ENCODE measurements around the gene TH. TPM values are rescaled to one million over a fixed set of nuclear protein-coding genes. Genes with fewer than 3 reads are reported as not detected.

TH gene
- total RNA-seq, 1 experiment from 2014 or later: not detected

- Histone ChIP-seq H3K36me3 (ENCODE audit: control insufficient read depth, insufficient read depth, low read length) (peaks cover 3% of the 10 kb centered on the region; the same call in 1 of the 2 replicates), H3K9me3 (ENCODE audit: control insufficient read depth, insufficient read depth, low read depth, low read length) (no peaks in the 10 kb centered on the region), H3K4me3 (ENCODE audit: low read depth in 2 of 2, low read length in 2 of 2) (peak overlapping the region in 1 of 2 experiments; percentile 4; a peak in 1 of 4 replicates), H3K27ac (ENCODE audit: low read length) (no peak overlapping the region), H3K27me3 (ENCODE audit: control insufficient read depth, insufficient read depth, low read length) (peaks cover 57% of the 10 kb centered on the region), H3K4me1 (ENCODE audit: control insufficient read depth, insufficient read depth, low read length) (peaks cover 11% of the 10 kb centered on the region)
- ATAC-seq (no peak), DNase-seq (ENCODE audit: low read depth, low spot score) (no peak)
- ChIA-PET POLR2A (interaction anchor here (0.7 kb wide), 1 partner anchor 109 kb away, joined by 5 read pairs; no protein-coding TSS in a partner anchor), CTCF (interaction anchor here (0.8 to 1.1 kb wide), 4 partner anchors 8 to 161 kb away, joined by 3 to 4 read pairs (median 3); no protein-coding TSS in a partner anchor)
- intact Hi-C loops (cut with micrococcal nuclease; ENCODE audit: unreplicated experiment): no loop called here
- BruUV-seq (replicated peaks): no TSS peak
- TF ChIP-seq CTCF (IDR thresholded peaks at IDR 0.05) (peak; percentile 68), TCF7L2 (IDR thresholded peaks at IDR 0.05; ENCODE audit: low read depth, low read length) (no peak), SIN3A (IDR thresholded peaks at IDR 0.05; ENCODE audit: borderline replicate concordance, insufficient read depth, low read depth, low read length) (no peak), REST (IDR thresholded peaks at IDR 0.05; ENCODE audit: insufficient read depth in 1 of 2, low read depth in 2 of 2, low read length in 1 of 2) (no peak)
- in situ Hi-C loops (cut with HindIII; ENCODE audit: low pct_unique_long_range_greater_than_20kb, low sequenced_read_pairs): loop anchor here (10.0 kb wide), 1 partner anchor 49 kb away; no protein-coding TSS in a partner anchor
These were observed 27.6 kb downstream of the TH start for GRCh38 chr11:2143799-2144543.

GRCh38 chr11:2143477-2143798, 28.2 kb downstream of the TH start:
- in situ Hi-C loops (cut with HindIII; ENCODE audit: low pct_unique_long_range_greater_than_20kb, low sequenced_read_pairs): loop anchor here (10.0 kb wide), 1 partner anchor 49 kb away; no protein-coding TSS in a partner anchor
- 0 out of 4 replicates have a peak overlapping the region, but pooled peaks of 1 of the 2 experiments have one; percentile 4 for H3K4me3 ChIP-seq (ENCODE audit: low read depth in 2 of 2, low read length in 2 of 2)
- peaks cover 11% of the 10 kb centered on the region for H3K4me1 ChIP-seq (ENCODE audit: control insufficient read depth, insufficient read depth, low read length)
- ATAC-seq (no peak), DNase-seq (ENCODE audit: low read depth, low spot score) (no peak)
- POLR2A ChIA-PET: interaction anchor here (0.7 kb wide), 1 partner anchor 109 kb away, joined by 5 read pairs; no protein-coding TSS in a partner anchor
- TF ChIP-seq CTCF (IDR thresholded peaks at IDR 0.05) (no peak), TCF7L2 (IDR thresholded peaks at IDR 0.05; ENCODE audit: low read depth, low read length) (no peak), SIN3A (IDR thresholded peaks at IDR 0.05; ENCODE audit: borderline replicate concordance, insufficient read depth, low read depth, low read length) (no peak), REST (IDR thresholded peaks at IDR 0.05; ENCODE audit: insufficient read depth in 1 of 2, low read depth in 2 of 2, low read length in 1 of 2) (no peak), POLR2AphosphoS5 (IDR thresholded peaks at IDR 0.05; ENCODE audit: low read depth, low read length) (no peak)
- peaks cover 3% of the 10 kb centered on the region; the same call in 1 of the 2 replicates for H3K36me3 ChIP-seq (ENCODE audit: control insufficient read depth, insufficient read depth, low read length)
- no TSS peak for BruUV-seq (replicated peaks)
- CTCF ChIA-PET: interaction anchor here (0.8 to 1.1 kb wide), 3 partner anchors 9 to 107 kb away, joined by 3 to 4 read pairs (median 3); no protein-coding TSS in a partner anchor
- no peaks in the 10 kb centered on the region for H3K9me3 ChIP-seq (ENCODE audit: control insufficient read depth, insufficient read depth, low read depth, low read length)
- H3K27ac ChIP-seq (ENCODE audit: low read length): no peak overlapping the region
- H3K27me3 ChIP-seq (ENCODE audit: control insufficient read depth, insufficient read depth, low read length): peaks cover 57% of the 10 kb centered on the region
- intact Hi-C loops (cut with micrococcal nuclease; ENCODE audit: unreplicated experiment): no loop called here

Data from Panc1 (cell line).